ENCODE results near the gene ENTPD2.

The ENTPD2 gene

DNA sequence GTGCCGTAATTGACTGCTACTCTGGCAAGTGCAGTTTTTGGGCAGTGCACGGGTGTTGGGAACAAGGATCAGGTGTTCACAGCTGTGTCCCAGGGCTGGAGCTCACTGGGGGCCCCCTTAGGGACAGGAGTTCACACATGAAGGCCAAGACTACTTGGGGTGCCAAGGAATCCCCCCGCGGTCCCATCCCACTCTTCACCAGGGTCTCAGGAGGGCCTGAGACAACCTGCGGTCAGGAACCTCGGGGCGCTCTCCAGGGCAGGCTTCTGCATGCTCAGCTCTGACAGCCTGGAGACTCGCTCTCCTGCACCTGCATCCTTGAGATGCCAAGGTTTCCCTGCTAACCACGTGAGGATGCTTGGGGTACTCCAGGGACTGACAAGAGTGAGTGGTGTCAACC, 30.7 kb upstream of the ENTPD2 start:
- Mint-ChIP-seq H3K4me3 (no peak overlapping the region), H3K4me1 (ENCODE audit: low read depth) (peaks cover 28% of the 10 kb centered on the region), H3K27ac (no peak overlapping the region), H3K9me3 (no peaks in the 10 kb centered on the region), H3K27me3 (ENCODE audit: low read depth) (no peaks in the 10 kb centered on the region), H3K36me3 (ENCODE audit: low read depth) (peaks cover 17% of the 10 kb centered on the region)

DNA sequence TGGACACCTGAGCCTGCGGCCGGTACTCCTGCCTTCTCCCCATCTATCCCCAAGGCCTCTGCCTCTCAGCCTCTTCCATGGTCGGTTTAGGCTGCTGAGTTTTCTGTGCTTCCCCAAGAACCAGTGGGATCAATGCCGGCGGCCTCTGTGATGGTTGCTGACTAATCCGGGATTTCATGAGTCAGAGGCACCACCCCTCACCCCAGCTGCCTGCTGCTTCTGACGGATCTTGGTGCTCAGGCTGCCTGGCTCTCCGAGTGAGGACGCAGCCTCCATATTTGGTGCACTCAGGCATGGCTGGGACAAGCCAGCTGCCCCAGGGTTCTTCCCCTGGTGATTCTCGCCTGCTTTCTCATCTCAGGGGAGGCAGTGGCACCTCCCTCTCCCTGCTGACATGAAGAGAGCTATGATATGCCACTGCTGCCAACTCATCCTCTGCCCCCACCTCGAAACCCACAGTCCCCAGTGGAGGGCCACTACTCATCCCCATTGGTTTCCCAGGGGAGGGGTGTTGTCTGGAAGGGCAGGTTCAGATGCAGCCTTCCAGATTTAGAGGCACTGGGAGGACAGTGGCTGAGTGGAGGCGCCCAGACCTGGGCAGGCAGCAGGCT, 29.6 kb upstream of the ENTPD2 start:
- Mint-ChIP-seq H3K4me1 (ENCODE audit: low read depth) (peaks cover 22% of the 10 kb centered on the region), H3K36me3 (ENCODE audit: low read depth) (peaks cover 10% of the 10 kb centered on the region), H3K4me3 (no peak overlapping the region), H3K27ac (no peak overlapping the region), H3K9me3 (no peaks in the 10 kb centered on the region), H3K27me3 (ENCODE audit: low read depth) (no peaks in the 10 kb centered on the region)

DNA sequence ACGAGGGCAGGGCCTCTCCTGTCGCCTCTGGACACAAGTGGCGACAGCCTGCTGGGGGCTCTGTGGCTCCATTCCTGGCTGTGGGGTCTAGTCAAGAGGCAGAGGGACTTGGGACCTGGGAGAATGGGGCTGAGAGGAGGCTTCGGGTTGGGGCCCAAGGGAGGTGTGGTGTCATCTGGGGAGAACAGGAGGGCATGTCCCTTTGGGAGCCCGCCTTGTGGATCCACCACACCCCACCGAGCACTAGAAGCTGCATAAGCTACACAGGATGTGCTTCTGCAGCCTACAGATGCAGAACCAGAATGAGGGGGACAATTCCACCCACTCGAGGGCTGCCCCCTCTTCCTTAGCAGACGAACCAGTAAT, 29.0 kb upstream of the ENTPD2 start:
- no peaks in the 10 kb centered on the region for H3K9me3 Mint-ChIP-seq
- peaks cover 8% of the 10 kb centered on the region for H3K36me3 Mint-ChIP-seq (ENCODE audit: low read depth)
- H3K27me3 Mint-ChIP-seq (ENCODE audit: low read depth): no peaks in the 10 kb centered on the region
- no peak overlapping the region for H3K27ac Mint-ChIP-seq
- peaks cover 18% of the 10 kb centered on the region for H3K4me1 Mint-ChIP-seq (ENCODE audit: low read depth)
- H3K4me3 Mint-ChIP-seq: no peak overlapping the region

DNA sequence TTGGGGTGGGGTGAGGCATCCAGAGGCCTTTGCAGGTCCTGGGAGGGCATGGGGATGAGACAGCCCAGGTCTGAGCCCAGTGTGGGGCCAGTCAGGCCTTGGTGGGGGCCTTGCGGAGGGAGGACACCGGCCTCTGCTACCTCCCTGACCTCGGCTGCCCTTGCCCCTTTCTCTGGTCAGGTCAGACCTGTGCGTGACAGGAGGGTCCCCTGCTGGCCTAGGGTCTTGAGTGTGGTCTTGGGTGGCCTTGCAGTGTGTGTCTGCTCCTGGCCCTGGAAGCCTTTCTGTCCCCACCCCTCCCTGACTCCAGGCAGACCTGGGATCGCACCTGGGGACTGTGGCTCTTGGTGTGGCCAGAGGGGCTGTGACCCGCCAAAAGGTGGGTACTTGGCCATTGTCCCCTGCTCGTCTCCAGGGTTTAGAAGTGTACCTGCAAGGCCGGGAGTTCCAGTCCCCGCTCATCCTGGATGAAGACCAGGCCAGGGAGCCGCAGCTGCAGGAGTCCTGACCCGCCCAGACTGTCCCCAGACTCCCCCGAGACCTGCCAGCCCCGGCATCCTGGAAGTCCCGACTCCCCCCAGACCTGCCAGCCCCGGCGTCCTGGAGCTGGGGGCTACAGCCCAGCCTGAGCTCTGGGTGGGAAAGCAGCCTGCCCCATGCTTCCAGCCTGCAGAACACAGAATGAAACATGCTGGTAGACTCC, 28.5 kb upstream of the ENTPD2 start:
- Mint-ChIP-seq H3K9me3 (no peaks in the 10 kb centered on the region), H3K36me3 (ENCODE audit: low read depth) (peaks cover 8% of the 10 kb centered on the region), H3K27ac (no peak overlapping the region), H3K27me3 (ENCODE audit: low read depth) (no peaks in the 10 kb centered on the region), H3K4me1 (ENCODE audit: low read depth) (peaks cover 13% of the 10 kb centered on the region), H3K4me3 (no peak overlapping the region)

DNA sequence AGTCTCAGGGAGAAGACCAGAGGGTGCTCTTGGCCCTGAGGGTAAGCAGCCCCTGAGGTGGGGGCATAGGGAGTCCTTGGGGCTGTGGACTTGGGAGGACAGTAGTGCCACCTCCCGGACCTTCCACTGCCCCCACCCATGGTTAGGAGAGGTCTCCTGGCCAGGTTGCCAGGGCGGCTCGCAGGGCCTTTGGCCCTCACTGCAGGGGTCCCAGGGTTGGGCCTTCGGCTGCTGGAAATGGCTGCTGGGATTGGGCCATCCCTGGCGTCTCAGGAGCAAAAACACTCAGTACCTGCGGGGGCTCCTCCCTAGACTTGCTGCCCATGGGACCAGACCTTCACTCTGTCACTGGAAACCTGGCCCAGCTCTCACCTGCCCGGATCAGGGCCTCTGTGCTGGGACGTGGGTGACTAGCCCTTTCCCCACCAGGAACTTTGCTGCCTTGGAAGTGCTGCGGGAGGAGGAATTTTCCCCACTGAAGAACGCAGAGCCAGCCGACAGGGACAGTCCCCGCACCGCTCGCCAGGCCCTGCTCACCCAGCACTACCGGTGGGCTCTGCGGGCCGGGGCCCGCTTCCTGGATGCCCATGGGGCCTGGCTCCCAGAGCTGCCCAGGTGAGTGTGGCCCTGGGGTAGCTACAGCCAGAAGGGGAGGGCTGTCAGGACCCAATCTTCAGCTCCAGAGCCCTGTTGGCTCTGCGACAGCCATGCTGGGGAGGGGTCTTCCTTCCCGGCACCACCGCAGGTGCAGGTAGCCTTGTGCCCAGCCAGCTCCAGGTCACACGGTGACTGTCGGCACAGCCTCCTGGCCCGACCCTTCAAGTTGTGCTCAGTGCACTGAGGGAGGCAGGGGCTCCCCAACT, 26.6 kb upstream of the ENTPD2 start:
- no peaks in the 10 kb centered on the region for H3K9me3 Mint-ChIP-seq
- peaks cover 8% of the 10 kb centered on the region for H3K36me3 Mint-ChIP-seq (ENCODE audit: low read depth)
- no peak overlapping the region for H3K4me3 Mint-ChIP-seq
- no peaks in the 10 kb centered on the region for H3K27me3 Mint-ChIP-seq (ENCODE audit: low read depth)
- peaks cover 9% of the 10 kb centered on the region for H3K4me1 Mint-ChIP-seq (ENCODE audit: low read depth)
- no peak overlapping the region for H3K27ac Mint-ChIP-seq

DNA sequence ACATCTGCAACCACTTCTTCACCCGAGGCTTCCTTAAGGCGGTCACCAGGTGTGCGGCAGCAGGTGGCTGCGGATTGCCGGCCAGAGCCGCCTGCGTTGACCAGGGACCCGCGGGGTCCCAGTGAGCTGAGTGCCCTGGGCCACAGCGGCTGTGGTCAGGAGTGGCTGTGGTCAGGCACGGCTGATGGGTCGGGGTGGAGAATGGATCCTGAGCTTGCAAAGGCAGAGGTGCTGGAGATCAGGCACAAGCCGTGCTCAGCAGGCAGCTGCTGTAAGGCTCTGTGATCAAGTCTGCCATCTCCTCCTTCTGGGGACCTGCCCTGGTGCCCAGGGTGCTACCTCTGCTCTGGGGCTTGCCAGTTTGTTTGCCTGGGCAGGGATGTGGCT, 25.5 kb upstream of the ENTPD2 start:
- Mint-ChIP-seq H3K27ac (no peak overlapping the region), H3K27me3 (ENCODE audit: low read depth) (no peaks in the 10 kb centered on the region), H3K4me1 (ENCODE audit: low read depth) (peaks cover 5% of the 10 kb centered on the region), H3K36me3 (ENCODE audit: low read depth) (peaks cover 8% of the 10 kb centered on the region), H3K9me3 (no peaks in the 10 kb centered on the region), H3K4me3 (no peak overlapping the region)

DNA sequence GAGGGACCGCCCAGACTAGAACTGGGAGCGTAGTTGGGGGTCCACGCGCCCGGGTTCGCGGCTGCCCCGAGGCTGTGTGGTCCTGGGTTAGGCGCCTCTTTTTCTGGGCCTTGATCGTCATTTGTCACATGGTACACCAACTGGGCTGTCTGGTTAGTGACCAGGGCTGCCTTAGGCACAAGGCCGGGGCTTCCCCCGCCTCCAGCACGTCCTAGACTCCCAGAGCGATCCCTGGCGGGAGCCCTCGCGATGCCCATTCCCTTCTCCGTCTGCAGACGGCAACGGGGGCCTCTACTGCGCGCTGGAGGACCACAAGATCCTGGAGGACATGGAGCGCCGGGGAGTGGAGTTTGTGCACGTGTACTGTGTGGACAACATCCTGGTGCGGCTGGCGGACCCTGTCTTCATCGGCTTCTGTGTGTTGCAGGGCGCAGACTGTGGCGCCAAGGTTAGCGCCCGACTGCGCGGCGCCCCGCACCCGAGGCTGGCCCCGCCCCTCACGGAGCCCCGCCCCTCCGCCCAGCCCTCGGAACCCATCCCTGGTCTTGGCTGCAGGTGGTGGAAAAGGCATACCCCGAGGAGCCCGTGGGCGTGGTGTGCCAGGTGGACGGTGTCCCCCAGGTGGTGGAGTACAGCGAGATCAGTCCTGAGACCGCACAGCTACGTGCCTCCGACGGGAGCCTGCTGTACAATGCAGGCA, 25.0 kb upstream of the ENTPD2 start:
- peaks cover 8% of the 10 kb centered on the region for H3K36me3 Mint-ChIP-seq (ENCODE audit: low read depth)
- H3K27me3 Mint-ChIP-seq (ENCODE audit: low read depth): no peaks in the 10 kb centered on the region
- H3K9me3 Mint-ChIP-seq: no peaks in the 10 kb centered on the region
- peaks cover 5% of the 10 kb centered on the region for H3K4me1 Mint-ChIP-seq (ENCODE audit: low read depth)
- no peak overlapping the region for H3K27ac Mint-ChIP-seq
- peak overlapping the region; percentile 51 for H3K4me3 Mint-ChIP-seq

DNA sequence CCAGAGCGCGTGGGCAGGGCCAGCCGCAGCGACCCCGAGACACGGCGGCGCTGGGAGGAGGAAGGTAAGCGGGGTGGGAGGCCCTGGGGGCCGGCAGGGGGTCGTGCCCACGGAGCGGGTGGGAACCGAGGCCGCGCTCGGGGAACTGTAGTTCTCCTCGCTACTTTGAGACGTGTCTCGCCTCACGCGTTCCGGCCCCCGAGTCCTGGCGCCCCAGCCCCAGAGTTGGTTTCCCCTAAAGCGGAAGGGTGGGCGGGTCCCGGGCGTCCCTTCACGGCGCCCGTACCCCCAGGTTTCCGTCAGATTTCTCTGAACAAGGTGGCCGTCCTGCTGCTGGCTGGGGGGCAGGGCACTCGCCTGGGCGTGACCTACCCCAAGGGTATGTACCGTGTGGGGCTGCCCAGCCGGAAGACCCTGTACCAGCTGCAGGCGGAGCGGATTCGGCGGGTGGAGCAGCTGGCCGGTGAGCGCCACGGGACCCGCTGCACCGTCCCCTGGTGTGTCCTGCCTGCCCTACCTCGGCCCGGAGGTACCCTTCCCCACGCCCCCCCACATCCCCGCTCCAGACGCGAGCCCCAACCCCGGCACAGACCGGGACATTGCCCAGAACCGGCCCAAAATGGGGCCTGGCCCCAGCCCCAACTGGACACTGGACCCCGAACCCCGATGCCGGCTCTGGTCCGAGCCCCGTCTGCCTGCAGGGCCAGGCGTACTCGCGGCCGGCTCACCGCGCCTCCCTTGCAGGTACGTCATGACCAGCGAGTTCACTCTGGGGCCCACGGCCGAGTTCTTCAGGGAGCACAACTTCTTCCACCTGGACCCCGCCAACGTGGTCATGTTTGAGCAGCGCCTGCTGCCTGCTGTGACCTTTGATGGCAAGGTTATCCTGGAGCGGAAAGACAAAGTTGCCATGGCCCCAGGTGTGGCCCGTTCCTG, 24.2 kb upstream of the ENTPD2 start:
- Mint-ChIP-seq H3K27me3 (ENCODE audit: low read depth) (no peaks in the 10 kb centered on the region), H3K36me3 (ENCODE audit: low read depth) (peaks cover 8% of the 10 kb centered on the region), H3K9me3 (no peaks in the 10 kb centered on the region), H3K27ac (no peak overlapping the region), H3K4me1 (ENCODE audit: low read depth) (peaks cover 5% of the 10 kb centered on the region), H3K4me3 (peak overlapping the region; percentile 72)

DNA sequence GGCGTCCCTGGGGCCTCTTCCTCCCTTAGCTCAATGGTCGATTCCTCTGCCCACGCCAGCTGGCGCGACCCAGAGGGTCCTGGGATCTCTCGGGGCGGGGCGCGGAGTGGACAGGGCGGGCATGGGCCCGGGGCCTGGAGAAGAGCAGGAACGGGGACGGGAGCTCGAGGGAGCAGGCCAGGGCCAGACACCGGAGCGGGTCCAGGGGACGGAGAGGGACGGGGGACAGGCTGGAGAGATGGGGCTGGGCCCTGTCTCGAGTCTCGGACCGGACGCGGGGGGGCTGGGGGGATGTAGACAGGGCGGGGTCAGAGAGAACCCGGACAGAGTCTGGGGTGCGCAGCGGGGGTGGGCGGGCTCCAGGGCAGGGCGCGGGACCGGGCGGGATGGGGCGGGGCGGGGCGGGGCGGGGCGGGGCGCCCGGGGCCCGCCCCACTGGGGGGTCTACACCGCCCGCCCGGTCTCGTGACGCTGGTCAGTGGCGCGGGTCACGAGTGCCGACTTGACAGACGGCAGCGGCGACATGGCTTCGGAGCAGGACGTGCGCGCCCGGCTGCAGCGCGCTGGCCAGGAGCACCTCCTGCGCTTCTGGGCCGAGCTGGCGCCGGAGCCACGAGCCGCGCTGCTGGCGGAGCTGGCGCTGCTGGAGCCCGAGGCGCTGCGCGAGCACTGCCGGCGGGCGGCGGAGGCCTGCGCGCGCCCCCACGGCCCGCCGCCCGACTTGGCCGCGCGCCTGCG, 23.3 kb upstream of the ENTPD2 start, which contains the start of gene UAP1L1:
Gene UAP1L1 (plus strand): TSS at position 508 of the 738 bp plus-strand sequence. CDS start 16 bp downstream, at position 524.
- Mint-ChIP-seq H3K27me3 (ENCODE audit: low read depth) (no peaks in the 10 kb centered on the region), H3K27ac (no peak within 1 kb of the TSS), H3K36me3 (ENCODE audit: low read depth) (peaks cover 8% of the 10 kb centered on the region), H3K4me1 (ENCODE audit: low read depth) (peaks cover 5% of the 10 kb centered on the region), H3K9me3 (no peaks in the 10 kb centered on the region), H3K4me3 (peak within 1 kb of the TSS; percentile 72)

DNA sequence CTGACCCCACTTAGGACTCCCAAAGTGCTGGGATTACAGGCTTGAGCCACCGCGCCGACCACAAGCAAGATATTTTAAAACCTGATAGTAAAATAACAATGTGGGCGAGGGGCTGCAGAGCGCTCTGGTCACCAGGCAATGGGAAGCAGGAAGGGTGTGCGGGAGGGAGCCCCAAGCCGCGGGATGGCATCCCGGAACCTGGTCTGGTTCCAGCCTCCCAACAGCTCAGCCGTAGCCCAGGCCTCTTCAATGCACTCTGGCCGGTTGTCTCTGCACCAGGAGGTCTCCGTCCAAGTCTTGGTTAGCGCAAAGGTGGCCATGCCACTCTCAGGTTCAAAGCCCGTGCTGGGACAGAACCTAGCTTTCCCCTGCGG, 22.8 kb upstream of the ENTPD2 start:
- H3K4me1 Mint-ChIP-seq (ENCODE audit: low read depth): peaks cover 5% of the 10 kb centered on the region
- peak overlapping the region; percentile 63 for H3K4me3 Mint-ChIP-seq
- H3K36me3 Mint-ChIP-seq (ENCODE audit: low read depth): peaks cover 4% of the 10 kb centered on the region
- H3K9me3 Mint-ChIP-seq: no peaks in the 10 kb centered on the region
- H3K27me3 Mint-ChIP-seq (ENCODE audit: low read depth): no peaks in the 10 kb centered on the region
- H3K27ac Mint-ChIP-seq: no peak overlapping the region

DNA sequence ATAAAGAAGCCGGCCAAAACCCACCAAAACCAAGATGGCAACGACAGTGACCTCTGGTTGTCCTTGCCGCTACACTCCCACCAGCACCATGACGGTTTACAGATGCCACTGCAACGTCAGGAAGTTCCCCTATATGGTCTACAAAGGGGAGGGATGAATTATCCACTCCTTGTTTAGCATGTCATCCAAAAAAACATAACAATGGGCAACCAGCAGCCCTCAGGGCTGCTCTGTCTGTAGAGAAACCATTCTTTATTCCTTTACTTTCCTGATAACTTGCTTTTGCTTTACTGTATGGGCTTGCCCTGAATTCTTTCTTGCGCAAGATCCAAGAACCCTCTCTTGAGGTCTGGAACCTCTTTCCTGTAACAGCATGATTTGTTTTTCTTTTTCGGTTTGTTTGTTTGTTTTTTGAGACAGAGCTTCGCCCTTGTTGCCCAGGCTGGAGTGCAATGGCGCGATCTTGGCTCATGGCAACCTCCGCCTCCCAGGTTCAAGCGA, 21.5 kb upstream of the ENTPD2 start:
- no peaks in the 10 kb centered on the region for H3K9me3 Mint-ChIP-seq
- H3K27ac Mint-ChIP-seq: no peak overlapping the region
- H3K36me3 Mint-ChIP-seq (ENCODE audit: low read depth): peaks cover 3% of the 10 kb centered on the region
- H3K27me3 Mint-ChIP-seq (ENCODE audit: low read depth): no peaks in the 10 kb centered on the region
- H3K4me1 Mint-ChIP-seq (ENCODE audit: low read depth): peaks cover 14% of the 10 kb centered on the region
- no peak overlapping the region for H3K4me3 Mint-ChIP-seq

DNA sequence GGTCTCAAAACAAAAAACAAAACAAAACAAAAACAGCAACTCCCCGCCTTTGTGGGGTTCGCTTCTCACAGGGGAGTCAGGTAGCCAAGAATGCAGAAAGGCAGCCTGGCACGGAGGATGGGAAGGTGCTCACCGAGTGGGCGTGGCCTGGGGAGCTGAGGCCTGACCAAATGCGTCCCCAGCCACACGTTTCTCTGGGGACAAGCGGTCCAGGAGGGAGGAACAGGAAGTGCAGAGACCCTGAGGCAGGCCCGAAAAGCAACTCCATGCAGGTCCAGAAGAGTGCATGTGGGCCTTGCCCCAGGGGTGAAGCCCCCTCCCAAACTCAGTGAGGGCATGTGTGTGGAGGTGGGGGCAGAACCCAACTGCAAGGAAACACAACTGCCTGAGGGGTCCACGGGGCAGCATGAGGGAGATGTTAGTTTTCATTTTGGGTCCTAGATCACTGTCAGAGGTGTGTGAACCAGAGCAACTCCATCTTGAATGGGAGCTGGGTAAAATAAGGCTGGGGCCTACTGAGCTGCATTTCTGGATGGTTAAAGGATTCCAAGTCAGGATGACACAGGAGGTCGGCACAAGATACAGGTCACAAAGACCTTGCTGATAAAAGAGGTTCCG, 20.9 kb upstream of the ENTPD2 start:
- no peak overlapping the region for H3K4me3 Mint-ChIP-seq
- H3K4me1 Mint-ChIP-seq (ENCODE audit: low read depth): peaks cover 11% of the 10 kb centered on the region
- peaks cover under 1% of the 10 kb centered on the region for H3K36me3 Mint-ChIP-seq (ENCODE audit: low read depth)
- no peaks in the 10 kb centered on the region for H3K9me3 Mint-ChIP-seq
- no peaks in the 10 kb centered on the region for H3K27me3 Mint-ChIP-seq (ENCODE audit: low read depth)
- no peak overlapping the region for H3K27ac Mint-ChIP-seq

DNA sequence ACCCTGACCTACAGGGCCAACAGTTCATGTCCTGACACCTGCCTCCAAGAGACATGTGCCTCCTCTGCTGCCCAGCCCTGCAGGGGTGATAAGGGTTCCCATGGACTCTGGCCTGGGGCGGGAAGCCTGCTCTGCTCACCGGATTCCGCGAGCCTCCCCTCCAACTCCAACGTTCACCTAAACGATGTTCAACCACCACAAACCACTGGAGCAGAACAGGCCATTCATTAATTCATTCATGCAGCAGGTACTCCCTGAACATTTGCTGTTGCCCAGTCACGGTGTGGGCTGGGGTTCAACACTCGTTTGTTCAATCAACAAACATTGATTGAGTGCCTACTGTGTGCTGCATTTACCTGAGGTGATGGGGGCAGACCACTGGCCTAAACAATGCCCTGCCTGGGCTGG, 20.1 kb upstream of the ENTPD2 start:
- H3K36me3 Mint-ChIP-seq (ENCODE audit: low read depth): no peaks in the 10 kb centered on the region
- H3K27ac Mint-ChIP-seq: no peak overlapping the region
- no peak overlapping the region for H3K4me3 Mint-ChIP-seq
- H3K27me3 Mint-ChIP-seq (ENCODE audit: low read depth): no peaks in the 10 kb centered on the region
- peaks cover 10% of the 10 kb centered on the region for H3K4me1 Mint-ChIP-seq (ENCODE audit: low read depth)
- no peaks in the 10 kb centered on the region for H3K9me3 Mint-ChIP-seq
